Sigmoid colon (tissue), 4 donors: ENCODE measurements around the gene HDGFL1.

Source experiments
- CTCF ChIP-seq, 4 experiments: fragments of 450-650 bp in 3 of 4; fragments of 200-600 bp in 1 of 4; IDR thresholded peaks; one replicate each; pipeline ENCODE4 v1.5.1; 2016 to 2019; ENCODE audit warnings: antibody characterized with exemption in 4 of 4, mild to moderate bottlenecking in 3 of 4, moderate library complexity in 2 of 4
- EP300 ChIP-seq, 4 donors: sonication (generic); formaldehyde crosslinking; IDR thresholded peaks; one replicate each; pipeline ENCODE4 v1.6.1; 2017; ENCODE audit warnings: antibody characterized with exemption in 4 of 4
- POLR2A ChIP-seq, 2 donors: fragments of 450-650 bp; IDR thresholded peaks; one replicate each; pipeline ENCODE4 v1.6.1; 2016; ENCODE audit warnings: antibody characterized with exemption in 2 of 2, mild to moderate bottlenecking in 2 of 2, moderate library complexity in 2 of 2
- POLR2AphosphoS5 ChIP-seq, 4 donors: sonication (generic); formaldehyde crosslinking; IDR thresholded peaks; one replicate each; pipeline ENCODE4 v1.6.1; 2017; ENCODE audit warnings: antibody characterized with exemption in 4 of 4

- no peak for TF ChIP-seq CTCF (IDR thresholded peaks at IDR 0.05)
- TF ChIP-seq POLR2A (IDR thresholded peaks at IDR 0.05), result no peak
- TF ChIP-seq POLR2AphosphoS5 (IDR thresholded peaks at IDR 0.05), result no peak
- TF ChIP-seq EP300 (IDR thresholded peaks at IDR 0.05), result no peak
Measured at GRCh38 chr6:22575190-22575589, 5.8 kb downstream of the HDGFL1 start.
